H7 (cell line): ENCODE data around the gene AIFM1. TPM values are rescaled to one million over a fixed set of nuclear protein-coding genes. Genes with fewer than 3 reads are reported as not detected.

Experiments used
- DNase-seq: peaks from one replicate; pipeline ENCODE4 v3.0.0; 2012
- H3K27me3 ChIP-seq: 2 replicates; pipeline ENCODE4 v1.6.0; 2011; ENCODE audit warnings: mild to moderate bottlenecking, low read length; ENCODE audit not compliant: control insufficient read depth, insufficient read depth
- H3K36me3 ChIP-seq: replicated peaks from 2 replicates; pipeline ENCODE4 v1.5.1; 2011; ENCODE audit warnings: low read length; ENCODE audit not compliant: control insufficient read depth, insufficient read depth
- H3K4me3 ChIP-seq: 2 replicates; pipeline ENCODE4 v1.5.1; 2011; ENCODE audit warnings: low read depth, mild to moderate bottlenecking, control low read depth, low read length, moderate library complexity; ENCODE audit not compliant: insufficient read depth
- total RNA-seq: library from RNA; depleted of rRNA; stranded (reverse); fragments of >200 nt; shearing (Covaris generic); gene quantifications from 2 replicates; pipeline ENCODE4 v1.2.3, GENCODE V29; 2014

The AIFM1 gene
- total RNA-seq, 1 experiment from 2014 or later: 59.4 TPM

DNA sequence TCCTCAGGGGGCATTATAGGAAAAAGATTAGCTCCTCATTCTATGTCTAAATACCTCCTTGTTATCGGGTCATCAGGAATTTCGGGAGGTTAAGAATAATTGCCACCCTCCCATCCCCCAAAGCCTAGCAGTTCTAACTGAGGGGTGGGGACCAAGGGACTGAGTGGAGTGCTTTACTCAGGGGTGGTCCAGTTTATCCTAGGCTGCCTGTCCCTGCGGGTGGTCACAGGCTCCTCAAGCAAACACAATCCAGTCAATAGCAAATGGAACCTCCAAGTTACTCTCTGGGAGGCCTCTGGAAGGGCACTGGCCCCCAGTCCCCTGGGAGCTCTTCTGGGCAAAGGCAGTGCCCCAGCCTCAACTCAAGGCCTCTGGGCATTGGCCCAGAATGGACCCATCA, 62.0 kb downstream of the AIFM1 start:
- Histone ChIP-seq H3K27me3 (peaks cover 3% of the 10 kb centered on the region; the same call in 1 of the 2 replicates), H3K36me3 (no peaks in the 10 kb centered on the region), H3K4me3 (no peak overlapping the region)
- DNase-seq: no peak

DNA sequence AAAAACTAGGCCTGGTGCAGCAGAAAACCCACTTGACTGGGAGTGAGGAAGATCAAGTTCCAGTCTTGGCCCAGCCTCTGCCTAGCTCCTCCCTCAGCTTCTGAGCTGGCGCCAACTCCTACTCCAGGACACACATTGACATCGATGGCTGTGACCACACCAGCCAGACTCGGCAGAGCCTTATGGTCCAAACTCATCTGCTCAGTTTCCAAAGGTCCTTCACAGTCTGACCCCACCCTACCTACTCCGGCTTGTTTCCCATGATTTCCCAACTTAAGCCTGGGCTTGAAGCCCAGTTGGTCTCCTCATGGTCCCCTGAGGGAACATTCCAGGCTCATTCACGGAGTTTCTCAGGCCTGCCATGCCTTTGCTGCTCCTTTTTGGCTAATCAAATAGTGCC, 65.5 kb downstream of the AIFM1 start:
- Histone ChIP-seq H3K36me3 (no peaks in the 10 kb centered on the region), H3K4me3 (no peak overlapping the region), H3K27me3 (no peaks in the 10 kb centered on the region)
- DNase-seq: no peak

DNA sequence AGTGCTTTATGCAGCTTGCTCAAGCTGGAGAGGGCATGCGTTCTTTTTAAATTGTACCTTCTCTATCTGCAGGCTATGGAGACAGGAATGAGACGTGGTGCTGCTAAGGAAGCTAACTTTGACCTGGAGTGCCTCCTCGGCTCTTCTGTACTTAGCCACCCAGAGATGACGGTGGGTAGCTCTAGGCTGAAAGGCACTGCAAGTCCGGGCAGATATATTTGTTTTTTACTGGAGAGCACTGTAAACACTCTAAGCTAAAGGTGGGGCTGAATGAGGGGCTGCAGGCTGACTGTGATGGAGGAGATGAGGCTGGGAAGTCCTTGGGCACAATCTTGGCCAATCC, 67.5 kb downstream of the AIFM1 start:
- Histone ChIP-seq H3K4me3 (no peak overlapping the region), H3K27me3 (no peaks in the 10 kb centered on the region), H3K36me3 (no peaks in the 10 kb centered on the region)
- DNase-seq: no peak

GRCh38 chrX:130097507-130098209, 68.0 kb downstream of the AIFM1 start:
- H3K36me3 ChIP-seq: no peaks in the 10 kb centered on the region
- DNase-seq: peak; percentile 77
- no peaks in the 10 kb centered on the region for H3K27me3 ChIP-seq
- H3K4me3 ChIP-seq: no peak overlapping the region

- H3K4me3 ChIP-seq: no peak overlapping the region
- no peaks in the 10 kb centered on the region for H3K27me3 ChIP-seq
- no peaks in the 10 kb centered on the region for H3K36me3 ChIP-seq
- no peak for DNase-seq
Measured at GRCh38 chrX:130095249-130096030, 70.2 kb downstream of the AIFM1 start.

GRCh38 chrX:130094696-130095095, 70.9 kb downstream of the AIFM1 start:
- H3K27me3 ChIP-seq: no peaks in the 10 kb centered on the region
- H3K36me3 ChIP-seq: no peaks in the 10 kb centered on the region
- H3K4me3 ChIP-seq: no peak overlapping the region
- DNase-seq: no peak

- Histone ChIP-seq H3K4me3 (no peak overlapping the region), H3K27me3 (no peaks in the 10 kb centered on the region), H3K36me3 (no peaks in the 10 kb centered on the region)
- DNase-seq: no peak
Measured at GRCh38 chrX:130093271-130093670, 72.4 kb downstream of the AIFM1 start.

- no peaks in the 10 kb centered on the region for H3K36me3 ChIP-seq
- no peak overlapping the region for H3K4me3 ChIP-seq
- DNase-seq: peak; percentile 84
- no peaks in the 10 kb centered on the region for H3K27me3 ChIP-seq
Measured at GRCh38 chrX:130091980-130092522, 73.6 kb downstream of the AIFM1 start.

GRCh38 chrX:130090364-130090763, 75.3 kb downstream of the AIFM1 start:
- Histone ChIP-seq H3K36me3 (no peaks in the 10 kb centered on the region), H3K27me3 (no peaks in the 10 kb centered on the region), H3K4me3 (no peak overlapping the region)
- no peak for DNase-seq

DNA sequence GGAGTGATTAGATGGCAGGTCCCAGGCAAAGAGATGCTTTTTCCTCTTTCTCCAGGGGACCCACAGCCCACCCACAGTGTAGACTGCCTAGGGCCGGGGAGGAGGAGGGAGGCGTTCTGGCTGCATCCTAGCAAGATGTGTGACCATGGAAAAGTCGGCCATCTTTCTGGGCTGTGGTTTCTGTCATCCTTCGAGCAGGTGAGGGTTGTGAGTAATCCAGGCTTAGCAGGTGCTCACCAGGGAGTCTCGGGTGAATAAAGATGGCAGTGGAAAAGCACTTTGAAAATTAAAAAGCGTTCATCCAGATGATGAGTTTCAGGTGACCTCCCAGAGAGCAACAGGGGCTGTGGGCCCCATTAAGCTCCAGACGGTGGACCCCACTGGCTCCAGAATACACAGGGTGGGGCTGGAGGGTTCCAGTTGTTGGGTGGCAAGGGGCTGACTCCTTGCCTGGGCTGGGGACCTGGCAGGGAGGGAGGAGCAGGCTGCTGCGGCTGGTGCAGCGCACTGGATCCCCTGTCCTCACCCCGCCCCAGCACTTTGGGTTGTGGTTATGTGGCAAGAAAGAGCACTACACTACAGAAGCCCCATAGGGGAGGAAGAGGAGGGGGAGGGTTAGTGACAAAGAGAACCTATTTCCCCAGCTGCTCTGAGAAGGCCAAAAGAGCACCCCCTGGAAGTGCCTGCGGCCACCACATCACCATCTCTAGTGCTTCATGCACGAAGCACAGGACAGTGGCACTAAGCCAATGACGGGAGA, 79.0 kb downstream of the AIFM1 start:
- peak; percentile 61 for DNase-seq
- Histone ChIP-seq H3K27me3 (no peaks in the 10 kb centered on the region; the same call in 1 of the 2 replicates), H3K36me3 (no peaks in the 10 kb centered on the region), H3K4me3 (no peak overlapping the region)

DNA sequence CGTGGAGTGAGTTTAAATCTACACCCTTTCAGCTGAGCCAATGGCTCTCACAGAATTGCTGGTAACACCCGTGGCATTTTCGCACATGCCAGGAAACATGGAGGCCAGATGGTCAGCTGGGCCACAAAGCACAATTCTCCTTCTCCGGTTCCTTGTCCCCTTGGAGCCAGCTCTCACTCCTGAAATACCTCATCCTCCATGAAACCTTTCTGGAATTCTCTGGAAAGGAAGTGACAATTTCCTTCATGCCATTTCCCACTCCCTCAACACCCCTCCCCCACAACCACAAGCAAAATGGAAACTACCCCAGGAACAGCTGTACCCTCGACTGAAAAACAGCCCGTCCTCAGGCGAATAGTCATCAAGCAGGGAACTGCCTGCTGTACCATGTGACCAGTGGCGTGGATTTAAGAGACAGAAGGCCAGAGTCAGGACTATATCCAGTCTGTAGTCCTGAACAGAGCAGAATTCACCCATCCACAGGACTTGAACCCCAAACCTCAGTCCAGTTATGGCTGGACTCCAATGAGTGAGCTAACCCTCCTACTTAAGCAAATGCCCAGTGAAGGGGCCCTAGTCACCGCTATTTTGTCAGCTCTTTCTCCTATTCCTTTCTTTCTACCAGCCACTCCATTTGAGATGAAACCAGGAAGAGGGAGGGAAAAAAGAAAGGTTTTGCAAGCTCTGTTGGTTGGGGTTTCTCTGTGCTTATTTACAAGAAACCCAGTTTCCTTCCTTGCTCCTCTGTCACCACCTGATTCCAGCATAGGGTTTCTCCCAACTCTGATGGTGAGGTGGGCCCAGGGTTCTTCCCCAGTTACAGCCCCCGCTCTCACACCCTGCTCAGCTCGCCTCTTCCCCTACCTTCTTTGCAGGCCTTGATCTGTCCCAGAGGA, 79.8 kb downstream of the AIFM1 start:
- no peaks in the 10 kb centered on the region for H3K36me3 ChIP-seq
- no peaks in the 10 kb centered on the region; the same call in 1 of the 2 replicates for H3K27me3 ChIP-seq
- H3K4me3 ChIP-seq: no peak overlapping the region
- no peak for DNase-seq

DNA sequence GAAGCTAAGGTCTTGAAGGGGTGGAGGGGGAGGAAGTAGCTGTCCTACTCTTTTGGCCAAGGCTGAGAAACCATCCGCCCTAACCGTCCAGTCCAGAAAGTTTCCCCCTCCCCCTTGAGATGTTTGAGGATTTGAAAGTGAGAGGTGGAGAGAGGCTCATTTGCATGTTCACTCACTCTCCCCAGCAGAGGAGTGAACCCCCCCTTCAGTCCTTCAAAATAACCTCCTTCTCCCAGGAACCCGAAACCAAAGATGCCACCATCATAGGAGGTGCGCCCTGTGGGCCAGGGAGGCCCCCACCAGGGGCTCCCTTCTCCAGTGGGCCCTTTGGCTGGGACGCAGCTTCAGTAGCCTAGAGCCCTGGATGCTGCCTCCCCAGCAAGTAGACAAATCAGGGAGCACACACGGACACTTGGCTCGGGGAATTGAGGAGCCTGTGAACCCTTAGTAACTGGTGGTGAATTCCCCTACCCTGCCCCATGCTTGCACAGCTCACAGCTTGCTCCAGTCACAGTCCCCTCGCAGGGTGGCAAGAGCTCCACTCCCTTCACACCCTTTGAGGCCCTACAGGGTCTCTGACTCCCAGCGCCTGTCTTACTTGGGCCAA, 80.9 kb downstream of the AIFM1 start:
- Histone ChIP-seq H3K27me3 (no peaks in the 10 kb centered on the region; the same call in 1 of the 2 replicates), H3K4me3 (no peak overlapping the region), H3K36me3 (no peaks in the 10 kb centered on the region)
- peak; percentile 49 for DNase-seq

- H3K4me3 ChIP-seq: no peak overlapping the region
- H3K36me3 ChIP-seq: no peaks in the 10 kb centered on the region
- H3K27me3 ChIP-seq: no peaks in the 10 kb centered on the region; the same call in 1 of the 2 replicates
- DNase-seq: peak; percentile 49
Measured at GRCh38 chrX:130083656-130084382, 81.8 kb downstream of the AIFM1 start.
